Stimulated activated CD4-positive, alpha-beta T cell treated with anti-CD3 and anti-CD28 coated beads, TNF-alpha, amount 100 ng/mL, for 1 hour (primary cell): Measurements from ENCODE around the gene CLEC1A.
"Not testable (repeated sequence)": the region's sequence is repeated elsewhere in the genome, so short reads cannot be mapped to it uniquely, and the experiment has no call there.

Experiments
- DNase-seq, 3 donors: peaks; one replicate each; pipeline ENCODE4 v3.0.0-alpha.2; 2020; ENCODE audit warnings: low read depth in 3 of 3, low spot score in 1 of 3

Gene CLEC1A

GRCh38 chr12:10052193-10052913 is 46.4 kb downstream of the CLEC1A start:
- no peak for DNase-seq

GRCh38 chr12:10048526-10048925 is 50.3 kb downstream of the CLEC1A start:
- DNase-seq, result no peak

GRCh38 chr12:10042167-10042566 is 56.6 kb downstream of the CLEC1A start:
- no peak for DNase-seq

- DNase-seq, result no peak
Observed at GRCh38 chr12:10033783-10034545, 64.8 kb downstream of the CLEC1A start.

GRCh38 chr12:10031771-10032175 is 67.0 kb downstream of the CLEC1A start:
- no peak for DNase-seq

GRCh38 chr12:10031321-10031720 is 67.5 kb downstream of the CLEC1A start:
- no peak for DNase-seq

- no peak for DNase-seq
Observed at GRCh38 chr12:10030446-10030845, 68.3 kb downstream of the CLEC1A start, which contains the start of gene CLEC9A. Gene CLEC9A, plus strand, starts transcription at chr12:10030682. Its CDS starts 22,006 bp downstream, at chr12:10052688.

GRCh38 chr12:10027721-10028120 is 71.1 kb downstream of the CLEC1A start:
- DNase-seq, result no peak

- DNase-seq, result no peak
Observed at GRCh38 chr12:10027311-10027710, 71.5 kb downstream of the CLEC1A start.

- DNase-seq, result not testable (repeated sequence)
Observed at GRCh38 chr12:10026666-10027065, 72.1 kb downstream of the CLEC1A start.

GRCh38 chr12:10025236-10025635 is 73.5 kb downstream of the CLEC1A start:
- no peak for DNase-seq

- no peak for DNase-seq
Observed at GRCh38 chr12:10021342-10021741, 77.4 kb downstream of the CLEC1A start.
